Hepatocyte (in vitro differentiated cells): Measurements from ENCODE around the gene CARS2. TPM values are rescaled to one million over a fixed set of nuclear protein-coding genes. Genes with fewer than 3 reads are reported as not detected.

ENCODE experiments used
- DNase-seq: peaks from one replicate; pipeline ENCODE4 v3.0.0-alpha.2; 2016; ENCODE audit warnings: low spot score
- H2AFZ ChIP-seq: fragments of 200-600 bp; sonication (generic); 2 replicates; pipeline ENCODE4 v1.6.0; 2016; ENCODE audit warnings: antibody characterized with exemption, mild to moderate bottlenecking
- H3K27ac ChIP-seq: fragments of 200-600 bp; sonication (generic); 2 replicates; pipeline ENCODE4 v1.5.1; 2016; ENCODE audit warnings: mild to moderate bottlenecking
- H3K27me3 ChIP-seq: fragments of 200-600 bp; sonication (generic); 2 replicates; pipeline ENCODE4 v1.6.1; 2016
- H3K36me3 ChIP-seq: fragments of 200-600 bp; sonication (generic); replicated peaks from 2 replicates; pipeline ENCODE4 v1.5.1; 2016; ENCODE audit warnings: low read depth; ENCODE audit not compliant: insufficient read depth
- H3K4me1 ChIP-seq: fragments of 200-600 bp; sonication (generic); 2 replicates; pipeline ENCODE4 v1.5.1; 2016; ENCODE audit warnings: mild to moderate bottlenecking, moderate library complexity; ENCODE audit not compliant: insufficient read depth
- H3K4me2 ChIP-seq: fragments of 200-600 bp; sonication (generic); 2 replicates; pipeline ENCODE4 v1.6.0; 2016
- H3K4me3 ChIP-seq: fragments of 200-600 bp; sonication (generic); 2 replicates; pipeline ENCODE4 v1.5.1; 2016; ENCODE audit warnings: mild to moderate bottlenecking
- H3K79me2 ChIP-seq: fragments of 200-600 bp; sonication (generic); 2 replicates; pipeline ENCODE4 v1.6.0; 2017; ENCODE audit warnings: mild to moderate bottlenecking
- H3K9me2 ChIP-seq: fragments of 200-600 bp; sonication (generic); replicated peaks from 2 replicates; pipeline ENCODE4 v1.6.0; 2017; ENCODE audit warnings: mild to moderate bottlenecking; ENCODE audit not compliant: insufficient read depth
- H3K9me3 ChIP-seq: fragments of 200-600 bp; sonication (generic); 2 replicates; pipeline ENCODE4 v1.5.1; 2016; ENCODE audit warnings: low read depth, mild to moderate bottlenecking
- H4K20me1 ChIP-seq: fragments of 200-600 bp; sonication (generic); 2 replicates; pipeline ENCODE4 v1.6.0; 2016; ENCODE audit warnings: mild to moderate bottlenecking; ENCODE audit not compliant: insufficient read depth, poor library complexity, severe bottlenecking
- CTCF ChIP-seq: fragments of 200-600 bp; sonication (generic); IDR thresholded peaks from 2 replicates; pipeline ENCODE4 v1.5.1; 2016; ENCODE audit warnings: antibody characterized with exemption, mild to moderate bottlenecking; ENCODE audit not compliant: poor library complexity
- EZH2 ChIP-seq: fragments of 200-600 bp; sonication (generic); IDR thresholded peaks from 2 replicates; pipeline ENCODE4 v1.6.1; 2016; ENCODE audit warnings: antibody characterized with exemption, mild to moderate bottlenecking, borderline replicate concordance
- EZH2phosphoT487 ChIP-seq: fragments of 200-600 bp; sonication (generic); IDR thresholded peaks from one replicate; pipeline ENCODE4 v1.6.1; 2018; ENCODE audit warnings: antibody characterized with exemption, mild to moderate bottlenecking, low read depth, moderate library complexity; ENCODE audit not compliant: unreplicated experiment, severe bottlenecking
- WGBS: methylation state at CpG from one replicate; pipeline ENCODE4 v1.1.6; 2016; ENCODE audit warnings: low lambda C conversion rate; ENCODE audit errors: missing lambda C conversion rate; 5-methylcytosine and 5-hydroxymethylcytosine counted together
- polyA plus RNA-seq: library from polyadenylated mRNA; unstranded; fragments of >200 nt; fragmentation: Nextera tagmentation; extraction: Ambion mirVana; gene quantifications from 2 replicates; pipeline ENCODE4 v1.2.1, GENCODE V29; 2016
- total RNA-seq: library from RNA; depleted of rRNA; stranded (reverse); fragments of >200 nt; gene quantifications from 2 replicates; pipeline ENCODE4 v1.2.3, GENCODE V29; 2014

Gene CARS2
- total and polyA plus RNA-seq, 2 experiments from 2014 or later: 72.9 to 105 TPM

GRCh38 chr13:110626521-110626920, 79.4 kb downstream of the CARS2 start:
- no peak for TF ChIP-seq EZH2
- no peak for TF ChIP-seq CTCF
- TF ChIP-seq EZH2phosphoT487: no peak
- 81% methylated on average over 9 of the region's 9 CpGs for WGBS
- Histone ChIP-seq H3K4me3 (no peak overlapping the region), H3K4me1 (peaks cover 32% of the 10 kb centered on the region), H2AFZ (no peak overlapping the region), H3K4me2 (peak overlapping the region; percentile 67), H4K20me1 (peaks cover 57% of the 10 kb centered on the region), H3K79me2 (peaks cover 100% of the 10 kb centered on the region), H3K9me3 (no peaks in the 10 kb centered on the region), H3K27me3 (no peaks in the 10 kb centered on the region), H3K36me3 (no peaks in the 10 kb centered on the region), H3K27ac (peak overlapping the region; percentile 94), H3K9me2 (no peaks in the 10 kb centered on the region)
- DNase-seq: no peak

GRCh38 chr13:110625771-110626321, 80.1 kb downstream of the CARS2 start:
- no peaks in the 10 kb centered on the region for H3K9me2 ChIP-seq
- peak; percentile 85 for DNase-seq
- H3K79me2 ChIP-seq: peaks cover 100% of the 10 kb centered on the region
- peak overlapping the region; percentile 67 for H3K4me2 ChIP-seq
- H3K4me3 ChIP-seq: no peak overlapping the region
- peaks cover 58% of the 10 kb centered on the region for H4K20me1 ChIP-seq
- no peak overlapping the region for H2AFZ ChIP-seq
- no peaks in the 10 kb centered on the region for H3K27me3 ChIP-seq
- peaks cover 34% of the 10 kb centered on the region for H3K4me1 ChIP-seq
- H3K9me3 ChIP-seq: no peaks in the 10 kb centered on the region
- TF ChIP-seq EZH2phosphoT487 (no peak), CTCF (no peak), EZH2 (no peak)
- H3K27ac ChIP-seq: peak overlapping the region; percentile 94
- WGBS: 53% methylated on average over 18 of the region's 19 CpGs
- H3K36me3 ChIP-seq: no peaks in the 10 kb centered on the region

GRCh38 chr13:110624766-110625756, 80.9 kb downstream of the CARS2 start:
- Histone ChIP-seq H3K4me3 (no peak overlapping the region), H3K36me3 (no peaks in the 10 kb centered on the region), H4K20me1 (peaks cover 60% of the 10 kb centered on the region), H3K27me3 (no peaks in the 10 kb centered on the region), H3K4me1 (peaks cover 36% of the 10 kb centered on the region), H2AFZ (no peak overlapping the region), H3K9me2 (no peaks in the 10 kb centered on the region), H3K27ac (peak overlapping the region; percentile 94), H3K9me3 (no peaks in the 10 kb centered on the region), H3K79me2 (peaks cover 100% of the 10 kb centered on the region), H3K4me2 (peak overlapping the region; percentile 67)
- TF ChIP-seq EZH2phosphoT487 (no peak), CTCF (no peak), EZH2 (no peak)
- 88% methylated on average over 40 of the region's 41 CpGs for WGBS
- no peak for DNase-seq
